ENCODE results near the gene TOM1L2. TPM values are rescaled to one million over a fixed set of nuclear protein-coding genes. Genes with fewer than 3 reads are reported as not detected.

Gene TOM1L2
- polyA plus RNA-seq, 1 donor from 2014 or later = 40.9 TPM

DNA sequence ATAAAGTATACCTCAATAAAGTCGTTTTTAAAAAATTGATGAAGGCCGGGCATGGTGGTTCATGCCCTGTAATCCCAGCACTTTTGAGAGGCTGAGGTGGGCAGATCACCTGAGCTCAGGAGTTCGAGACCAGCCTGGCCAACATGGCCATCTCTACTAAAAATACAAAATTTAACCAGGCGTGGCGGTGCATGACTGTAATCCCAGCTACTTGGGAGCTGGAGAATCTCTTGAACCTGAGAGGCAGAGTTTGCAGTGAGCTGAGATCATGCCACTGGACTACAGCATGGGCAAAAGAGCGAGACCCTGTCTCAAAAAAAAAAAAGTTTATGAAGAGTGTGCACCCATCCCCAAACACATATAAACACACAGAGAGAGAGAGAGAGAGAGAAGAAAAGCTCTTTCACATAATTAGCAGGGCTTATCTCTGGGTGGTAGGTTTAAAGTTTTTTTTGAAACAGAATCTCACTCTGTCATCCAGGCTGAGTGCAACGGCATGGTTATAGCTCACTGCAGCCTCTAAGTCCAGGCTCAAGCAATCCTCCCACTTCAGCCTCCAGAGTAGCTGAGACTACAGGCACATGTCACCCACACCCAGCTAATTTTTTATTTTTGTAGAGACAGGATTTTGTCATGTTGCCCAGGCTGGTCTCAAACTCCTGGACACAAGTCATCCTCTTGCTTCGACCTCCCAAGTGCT, 138.4 kb downstream of the TOM1L2 start:
- Histone ChIP-seq H3K9me3 (ENCODE audit: low read length) (no peaks in the 10 kb centered on the region), H3F3A (ENCODE audit: insufficient read depth, low read length, poor library complexity, severe bottlenecking) (no peaks in the 10 kb centered on the region), H3K4me2 (ENCODE audit: low read length) (no peak overlapping the region), H3K9ac (ENCODE audit: low read length) (no peak overlapping the region), H3K27ac (ENCODE audit: low read length) (no peak overlapping the region), H2AFZ (ENCODE audit: low read depth, low read length) (no peak overlapping the region), H3K79me2 (replicated peaks; ENCODE audit: insufficient read depth, low read length) (peaks cover 14% of the 10 kb centered on the region), H3K27me3 (ENCODE audit: insufficient read depth, low read depth, low read length) (no peaks in the 10 kb centered on the region), H3K9me2 (ENCODE audit: insufficient read depth, low read length) (no peaks in the 10 kb centered on the region), H4K20me1 (ENCODE audit: insufficient read depth) (no peaks in the 10 kb centered on the region), H3K36me3 (ENCODE audit: insufficient read depth, low read length) (no peaks in the 10 kb centered on the region), H3K4me3 (ENCODE audit: low read length) (no peak overlapping the region)
- TF ChIP-seq REST (IDR thresholded peaks at IDR 0.05; ENCODE audit: borderline replicate concordance) = no peak

DNA sequence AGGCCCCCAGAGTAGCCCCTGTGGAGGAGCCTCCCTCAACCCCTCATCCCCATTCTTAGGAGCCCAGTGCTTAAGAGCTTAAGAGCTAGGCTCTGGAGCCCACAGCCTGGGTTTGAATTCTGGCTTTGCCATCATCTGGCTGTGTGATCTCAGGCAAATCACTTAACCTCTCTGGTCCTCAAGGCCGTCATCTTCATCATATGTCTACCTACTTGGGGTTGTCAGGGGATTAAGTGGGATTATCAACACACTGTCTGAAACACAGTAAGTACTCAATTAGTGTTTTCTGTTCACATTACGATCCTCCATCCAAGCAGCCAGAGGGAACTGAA, 140.2 kb downstream of the TOM1L2 start:
- H3K27ac ChIP-seq (ENCODE audit: low read length) = no peak overlapping the region

More for the DNA sequence above, 140.2 kb downstream of the TOM1L2 start:
- H3K27me3 ChIP-seq (ENCODE audit: insufficient read depth, low read depth, low read length) = no peaks in the 10 kb centered on the region
- no peaks in the 10 kb centered on the region for H3K9me2 ChIP-seq (ENCODE audit: insufficient read depth, low read length)
- H3F3A ChIP-seq (ENCODE audit: insufficient read depth, low read length, poor library complexity, severe bottlenecking) = no peaks in the 10 kb centered on the region
- no peaks in the 10 kb centered on the region for H3K9me3 ChIP-seq (ENCODE audit: low read length)
- H3K4me2 ChIP-seq (ENCODE audit: low read length) = no peak overlapping the region
- no peak overlapping the region for H2AFZ ChIP-seq (ENCODE audit: low read depth, low read length)
- peaks cover 14% of the 10 kb centered on the region for H3K79me2 ChIP-seq (replicated peaks; ENCODE audit: insufficient read depth, low read length)
- H4K20me1 ChIP-seq (ENCODE audit: insufficient read depth) = no peaks in the 10 kb centered on the region
- no peak overlapping the region for H3K9ac ChIP-seq (ENCODE audit: low read length)
- H3K4me3 ChIP-seq (ENCODE audit: low read length) = no peak overlapping the region
- no peaks in the 10 kb centered on the region for H3K36me3 ChIP-seq (ENCODE audit: insufficient read depth, low read length)
- TF ChIP-seq REST (IDR thresholded peaks at IDR 0.05; ENCODE audit: borderline replicate concordance) = no peak
- TF ChIP-seq TAF1 (IDR thresholded peaks at IDR 0.05; ENCODE audit: low read depth) = no peak

Measured in neural cell (in vitro differentiated cells).